Measurements from ENCODE around the gene NCOR1.
"Not testable (repeated sequence)": the region's sequence is repeated elsewhere in the genome, so short reads cannot be mapped to it uniquely, and the experiment has no call there.

The NCOR1 gene

GRCh38 chr17:16150251-16150856, 65.0 kb downstream of the NCOR1 start:
- no peak for DNase-seq (ENCODE audit: low read depth)

- no peak for DNase-seq (ENCODE audit: low read depth)
These were observed 66.7 kb downstream of the NCOR1 start for GRCh38 chr17:16148596-16148995.

- not testable (repeated sequence) for DNase-seq (ENCODE audit: low read depth)
These were observed 69.9 kb downstream of the NCOR1 start for GRCh38 chr17:16145319-16145890.

- DNase-seq (ENCODE audit: low read depth), result no peak
These were observed 73.6 kb downstream of the NCOR1 start for GRCh38 chr17:16141685-16142084.

- DNase-seq (ENCODE audit: low read depth), result no peak
These were observed 74.5 kb downstream of the NCOR1 start for GRCh38 chr17:16140854-16141253.

- DNase-seq (ENCODE audit: low read depth), result no peak
These were observed 79.9 kb downstream of the NCOR1 start for GRCh38 chr17:16135461-16135860.

GRCh38 chr17:16131593-16131992, 83.7 kb downstream of the NCOR1 start:
- DNase-seq (ENCODE audit: low read depth), result no peak

GRCh38 chr17:16129441-16130205, 85.7 kb downstream of the NCOR1 start:
- DNase-seq (ENCODE audit: low read depth), result no peak

GRCh38 chr17:16123531-16123930, 91.8 kb downstream of the NCOR1 start:
- no peak for DNase-seq (ENCODE audit: low read depth)

GRCh38 chr17:16122697-16123434, 92.5 kb downstream of the NCOR1 start:
- no peak for DNase-seq (ENCODE audit: low read depth)

GRCh38 chr17:16121915-16122314, 93.4 kb downstream of the NCOR1 start:
- DNase-seq (ENCODE audit: low read depth), result no peak

GRCh38 chr17:16120937-16121336, 94.4 kb downstream of the NCOR1 start:
- DNase-seq (ENCODE audit: low read depth), result no peak

GRCh38 chr17:16117149-16117548, 98.2 kb downstream of the NCOR1 start:
- no peak for DNase-seq (ENCODE audit: low read depth)

GRCh38 chr17:16115077-16115698, 100.1 kb downstream of the NCOR1 start:
- not testable (repeated sequence) for DNase-seq (ENCODE audit: low read depth)

- DNase-seq (ENCODE audit: low read depth), result no peak
These were observed 106.5 kb downstream of the NCOR1 start for GRCh38 chr17:16108871-16109270.

- DNase-seq (ENCODE audit: low read depth), result no peak
These were observed 106.9 kb downstream of the NCOR1 start for GRCh38 chr17:16108386-16108785.

- no peak for DNase-seq (ENCODE audit: low read depth)
These were observed 108.1 kb downstream of the NCOR1 start for GRCh38 chr17:16107165-16107770.

- no peak for DNase-seq (ENCODE audit: low read depth)
These were observed 109.0 kb downstream of the NCOR1 start for GRCh38 chr17:16106161-16106891.

- no peak for DNase-seq (ENCODE audit: low read depth)
These were observed 111.1 kb downstream of the NCOR1 start for GRCh38 chr17:16104189-16104588.

GRCh38 chr17:16101440-16101839, 113.9 kb downstream of the NCOR1 start:
- no peak for DNase-seq (ENCODE audit: low read depth)

- DNase-seq (ENCODE audit: low read depth), result no peak
These were observed 114.5 kb downstream of the NCOR1 start for GRCh38 chr17:16100737-16101400.

All from activated T-helper 9 cell treated with anti-CD3 and anti-CD28 coated beads, Interleukin-2, amount 50 U/mL, for 16 hours (primary cell).